ENCODE measurements around the gene DENND1A. TPM values are rescaled to one million over a fixed set of nuclear protein-coding genes. Genes with fewer than 3 reads are reported as not detected.

The DENND1A gene
- total and polyA plus RNA-seq, 2 experiments from 2014 or later: 13.1 to 28.7 TPM

GRCh38 chr9:123550797-123551196 is 379.1 kb downstream of the DENND1A start:
- H3K4me3 ChIP-seq: no peak overlapping the region
- TF ChIP-seq ETS1 (IDR thresholded peaks at IDR 0.05) (no peak), EZH2phosphoT487 (IDR thresholded peaks at IDR 0.05; ENCODE audit: unreplicated experiment) (no peak), STAT1 (IDR thresholded peaks at IDR 0.05; ENCODE audit: unreplicated experiment) (no peak), CREB1 (CRISPR knock-in tag; IDR thresholded peaks at IDR 0.05; ENCODE audit: low read depth) (no peak)
- no peaks in the 10 kb centered on the region for H3K9me3 Mint-ChIP-seq
- H3K27ac ChIP-seq (ENCODE audit: low read depth): no peak overlapping the region
- peaks cover 5% of the 10 kb centered on the region for H3K27me3 Mint-ChIP-seq (ENCODE audit: insufficient read depth, low read depth, poor library complexity)
- no peaks in the 10 kb centered on the region for H3K36me3 ChIP-seq (ENCODE audit: insufficient read depth)
- no peaks in the 10 kb centered on the region for H3K9me2 ChIP-seq (ENCODE audit: insufficient read depth)
- 0 out of 2 replicates have a peak overlapping the region, but pooled peaks have one; percentile 79 for H3K27ac Mint-ChIP-seq
- peaks cover 5% of the 10 kb centered on the region for H3K4me1 ChIP-seq (ENCODE audit: insufficient read depth)
- no peak overlapping the region for H3K4me2 ChIP-seq
- peaks cover 26% of the 10 kb centered on the region for H3K4me1 Mint-ChIP-seq
- H3F3A ChIP-seq (replicated peaks; ENCODE audit: low read depth): no peaks in the 10 kb centered on the region
- H2AFZ ChIP-seq: no peak overlapping the region
- H3K36me3 Mint-ChIP-seq (ENCODE audit: low read depth): peaks cover 7% of the 10 kb centered on the region; the same call in 2 of the 3 replicates
- ATAC-seq (peak; percentile 93), DNase-seq (ENCODE audit: low spot score) (peak; percentile 62)
- no peaks in the 10 kb centered on the region for H3K27me3 ChIP-seq (ENCODE audit: insufficient read depth)
- no peaks in the 10 kb centered on the region for H3K79me2 ChIP-seq (replicated peaks; ENCODE audit: insufficient read depth)
- H3K4me3 Mint-ChIP-seq: no peak overlapping the region
- H4K20me1 ChIP-seq (replicated peaks; ENCODE audit: insufficient read depth): no peaks in the 10 kb centered on the region; the same call in 1 of the 2 replicates

DNA sequence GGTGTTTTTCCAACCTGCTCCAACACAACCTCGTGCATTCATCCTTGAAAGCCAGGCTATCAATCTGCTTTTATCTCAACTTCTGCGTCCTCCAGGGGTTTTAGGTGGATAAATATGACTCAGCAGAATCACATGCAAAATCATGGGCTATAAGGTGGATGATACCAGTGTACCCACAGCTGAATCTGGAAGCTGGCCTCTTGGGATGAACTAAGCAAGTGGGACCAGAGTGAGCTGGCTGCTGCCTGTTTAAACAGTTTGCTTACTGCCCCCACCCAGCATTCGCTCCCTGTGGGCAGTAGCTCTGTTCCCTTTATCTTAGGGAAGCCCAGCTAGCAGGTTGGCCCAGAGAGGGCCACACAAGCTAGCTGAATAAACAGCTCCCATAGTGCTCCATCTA is 379.9 kb downstream of the DENND1A start:
- Histone ChIP-seq H3K36me3 (ENCODE audit: insufficient read depth) (no peaks in the 10 kb centered on the region), H3K4me3 (no peak overlapping the region), H3K4me1 (ENCODE audit: insufficient read depth) (peaks cover 5% of the 10 kb centered on the region), H3K27me3 (ENCODE audit: insufficient read depth) (no peaks in the 10 kb centered on the region), H4K20me1 (replicated peaks; ENCODE audit: insufficient read depth) (no peaks in the 10 kb centered on the region; the same call in 1 of the 2 replicates), H3K4me2 (no peak overlapping the region), H3K27ac (ENCODE audit: low read depth) (no peak overlapping the region), H3F3A (replicated peaks; ENCODE audit: low read depth) (no peaks in the 10 kb centered on the region), H2AFZ (no peak overlapping the region), H3K79me2 (replicated peaks; ENCODE audit: insufficient read depth) (no peaks in the 10 kb centered on the region), H3K9me2 (ENCODE audit: insufficient read depth) (no peaks in the 10 kb centered on the region)
- Mint-ChIP-seq H3K27ac (peak overlapping the region; percentile 79), H3K4me3 (no peak overlapping the region), H3K36me3 (ENCODE audit: low read depth) (peaks cover 3% of the 10 kb centered on the region; the same call in 1 of the 3 replicates), H3K27me3 (ENCODE audit: insufficient read depth, low read depth, poor library complexity) (peaks cover 6% of the 10 kb centered on the region), H3K4me1 (peaks cover 26% of the 10 kb centered on the region), H3K9me3 (no peaks in the 10 kb centered on the region)
- ATAC-seq (peak; percentile 68), DNase-seq (ENCODE audit: low spot score) (no peak)
- TF ChIP-seq ZNF331 (CRISPR knock-in tag; IDR thresholded peaks at IDR 0.05; ENCODE audit: low read depth): no peak
- no peak for TF ChIP-seq ETS1 (IDR thresholded peaks at IDR 0.05)
- no peak for TF ChIP-seq CTCF (conservative IDR thresholded peaks at IDR 0.05; ENCODE audit: low read depth in 2 of 2)
- no peak for TF ChIP-seq NANOG (IDR thresholded peaks at IDR 0.05; ENCODE audit: borderline replicate concordance)
- no peak for TF ChIP-seq CREB1 (CRISPR knock-in tag; IDR thresholded peaks at IDR 0.05; ENCODE audit: low read depth)
- no peak for TF ChIP-seq EZH2phosphoT487 (IDR thresholded peaks at IDR 0.05; ENCODE audit: unreplicated experiment)
- no peak for TF ChIP-seq ZNF114 (CRISPR knock-in tag; IDR thresholded peaks at IDR 0.05)
- no peak for TF ChIP-seq REST (IDR thresholded peaks at IDR 0.05; ENCODE audit: unreplicated experiment)
- no peak for TF ChIP-seq JUNB (IDR thresholded peaks at IDR 0.05; ENCODE audit: unreplicated experiment)
- no peak for TF ChIP-seq EZH2 (IDR thresholded peaks at IDR 0.05; ENCODE audit: low read depth, unreplicated experiment)
- TF ChIP-seq STAT1 (IDR thresholded peaks at IDR 0.05; ENCODE audit: unreplicated experiment): no peak
